Measurements from ENCODE around the gene TXK.

Gene TXK

GRCh38 chr4:48173056-48173991 is 39.3 kb upstream of the TXK start:
- ChIA-PET CTCF (interaction anchor here (0.9 to 1.0 kb wide), 2 partner anchors 45 to 373 kb away, joined by 3 read pairs; no protein-coding TSS in a partner anchor), POLR2A (no interaction called here)
- no peak overlapping the region for H3K4me3 ChIP-seq (ENCODE audit: low read depth, low read length)
- H3K36me3 ChIP-seq (ENCODE audit: control insufficient read depth in 2 of 2, insufficient read depth in 1 of 2, low read length in 2 of 2): no peaks in the 10 kb centered on the region
- TF ChIP-seq ZNF423 (tag by site-specific recombination; IDR thresholded peaks at IDR 0.05): no peak
- no peak for TF ChIP-seq KLF7 (tag by site-specific recombination; IDR thresholded peaks at IDR 0.05; ENCODE audit: borderline replicate concordance)
- TF ChIP-seq ZIC2 (tag by site-specific recombination; IDR thresholded peaks at IDR 0.05): no peak
- peak; percentile 67; the same call in 1 of the 2 replicates for TF ChIP-seq PRDM1 (tag by site-specific recombination; IDR thresholded peaks at IDR 0.05)
- H3K9me3 ChIP-seq (ENCODE audit: control insufficient read depth, insufficient read depth, low read depth, low read length): no peaks in the 10 kb centered on the region
- no peaks in the 10 kb centered on the region for H3K4me1 ChIP-seq (ENCODE audit: control insufficient read depth, insufficient read depth, low read length)
- no peak overlapping the region for H3K27ac ChIP-seq (ENCODE audit: extremely low read depth, low read depth, low read length)

DNA sequence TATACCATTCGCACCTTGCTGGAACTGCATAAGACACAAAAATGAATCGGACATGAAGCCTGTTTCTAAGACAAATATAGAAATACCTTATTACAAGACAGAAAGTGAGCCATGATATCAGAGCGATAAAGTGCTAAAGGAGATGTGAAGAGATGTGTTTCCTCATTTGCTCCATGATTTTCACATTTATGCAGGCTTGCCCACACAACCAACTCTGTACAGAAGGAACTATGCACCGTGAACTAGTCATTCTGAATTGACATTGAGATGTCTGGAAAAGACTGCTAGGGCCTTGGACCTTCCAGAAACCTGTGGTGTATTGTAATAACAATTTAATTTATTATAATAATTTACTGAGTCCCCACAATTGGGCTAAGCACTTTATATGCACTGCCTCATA is 38.6 kb upstream of the TXK start:
- H3K4me1 ChIP-seq (ENCODE audit: control insufficient read depth, insufficient read depth, low read length): no peaks in the 10 kb centered on the region
- no peak for TF ChIP-seq SCRT1 (tag by site-specific recombination; IDR thresholded peaks at IDR 0.05; ENCODE audit: borderline replicate concordance)
- no peak for TF ChIP-seq SETDB1 (IDR thresholded peaks at IDR 0.05; ENCODE audit: insufficient read length, low read length)
- no peak for TF ChIP-seq SP2 (tag by site-specific recombination; IDR thresholded peaks at IDR 0.05)
- no peak for TF ChIP-seq INSM2 (tag by site-specific recombination; IDR thresholded peaks at IDR 0.05)
- TF ChIP-seq PBX3 (CRISPR knock-in tag; IDR thresholded peaks at IDR 0.05): no peak
- TF ChIP-seq ZNF280C (tag by site-specific recombination; IDR thresholded peaks at IDR 0.05): no peak
- TF ChIP-seq ZNF366 (tag by site-specific recombination; conservative IDR thresholded peaks at IDR 0.05): no peak
- POLR2A ChIA-PET: no interaction called here
- H3K36me3 ChIP-seq (ENCODE audit: control insufficient read depth in 2 of 2, insufficient read depth in 1 of 2, low read length in 2 of 2): peaks cover 0 to 1% of the 10 kb centered on the region in 2 experiments; a peak in 1 of 3 replicates
- no peaks in the 10 kb centered on the region for H3K9me3 ChIP-seq (ENCODE audit: control insufficient read depth, insufficient read depth, low read depth, low read length)
- no peak overlapping the region for H3K27ac ChIP-seq (ENCODE audit: extremely low read depth, low read depth, low read length)
- H3K4me3 ChIP-seq (ENCODE audit: low read depth, low read length): no peak overlapping the region
- CTCF ChIA-PET: interaction anchor here (0.9 to 1.0 kb wide), 2 partner anchors 45 to 373 kb away, joined by 3 read pairs; no protein-coding TSS in a partner anchor

GRCh38 chr4:48169636-48170035 is 35.6 kb upstream of the TXK start:
- no peak overlapping the region for H3K27ac ChIP-seq (ENCODE audit: extremely low read depth, low read depth, low read length)
- no peaks in the 10 kb centered on the region for H3K4me1 ChIP-seq (ENCODE audit: control insufficient read depth, insufficient read depth, low read length)
- no peak for TF ChIP-seq ZNF416 (tag by site-specific recombination; IDR thresholded peaks at IDR 0.05)
- TF ChIP-seq SCRT2 (tag by site-specific recombination; IDR thresholded peaks at IDR 0.05): no peak
- TF ChIP-seq ZNF132 (tag by site-specific recombination; IDR thresholded peaks at IDR 0.05; ENCODE audit: borderline replicate concordance): no peak
- no peak for TF ChIP-seq ZNF529 (tag by site-specific recombination; IDR thresholded peaks at IDR 0.05; ENCODE audit: insufficient replicate concordance)
- H3K4me3 ChIP-seq (ENCODE audit: low read depth, low read length): no peak overlapping the region
- H3K9me3 ChIP-seq (ENCODE audit: control insufficient read depth, insufficient read depth, low read depth, low read length): no peaks in the 10 kb centered on the region
- ChIA-PET POLR2A (no interaction called here), CTCF (no interaction called here)
- H3K36me3 ChIP-seq (ENCODE audit: control insufficient read depth in 2 of 2, insufficient read depth in 1 of 2, low read length in 2 of 2): peaks cover 0 to 4% of the 10 kb centered on the region in 2 experiments; a peak in 1 of 3 replicates

Measured in HEK293 (cell line).